Measurements from ENCODE around the gene CASZ1.

GRCh38 chr1:10631121-10631810 lies 165.2 kb downstream of the CASZ1 start:
- TF ChIP-seq CTCF (IDR thresholded peaks at IDR 0.05; ENCODE audit: insufficient read depth, low read length), result no peak
- TF ChIP-seq POLR2AphosphoS5 (IDR thresholded peaks at IDR 0.05; ENCODE audit: low read depth), result no peak
- TF ChIP-seq GABPA (IDR thresholded peaks at IDR 0.05; ENCODE audit: low read depth), result no peak
